GM21423 (cell line): ENCODE data around the gene WNK4.
"Not testable (repeated sequence)": the region's sequence is repeated elsewhere in the genome, so short reads cannot be mapped to it uniquely, and the experiment has no call there.

Experiments used
- ATAC-seq: cut with Tn5 transposase; IDR thresholded peaks from one replicate; pipeline ENCODE4 v1.9.1; 2021; ENCODE audit warnings: mild to moderate bottlenecking, moderate library complexity; ENCODE audit not compliant: unreplicated experiment

WNK4 gene

DNA sequence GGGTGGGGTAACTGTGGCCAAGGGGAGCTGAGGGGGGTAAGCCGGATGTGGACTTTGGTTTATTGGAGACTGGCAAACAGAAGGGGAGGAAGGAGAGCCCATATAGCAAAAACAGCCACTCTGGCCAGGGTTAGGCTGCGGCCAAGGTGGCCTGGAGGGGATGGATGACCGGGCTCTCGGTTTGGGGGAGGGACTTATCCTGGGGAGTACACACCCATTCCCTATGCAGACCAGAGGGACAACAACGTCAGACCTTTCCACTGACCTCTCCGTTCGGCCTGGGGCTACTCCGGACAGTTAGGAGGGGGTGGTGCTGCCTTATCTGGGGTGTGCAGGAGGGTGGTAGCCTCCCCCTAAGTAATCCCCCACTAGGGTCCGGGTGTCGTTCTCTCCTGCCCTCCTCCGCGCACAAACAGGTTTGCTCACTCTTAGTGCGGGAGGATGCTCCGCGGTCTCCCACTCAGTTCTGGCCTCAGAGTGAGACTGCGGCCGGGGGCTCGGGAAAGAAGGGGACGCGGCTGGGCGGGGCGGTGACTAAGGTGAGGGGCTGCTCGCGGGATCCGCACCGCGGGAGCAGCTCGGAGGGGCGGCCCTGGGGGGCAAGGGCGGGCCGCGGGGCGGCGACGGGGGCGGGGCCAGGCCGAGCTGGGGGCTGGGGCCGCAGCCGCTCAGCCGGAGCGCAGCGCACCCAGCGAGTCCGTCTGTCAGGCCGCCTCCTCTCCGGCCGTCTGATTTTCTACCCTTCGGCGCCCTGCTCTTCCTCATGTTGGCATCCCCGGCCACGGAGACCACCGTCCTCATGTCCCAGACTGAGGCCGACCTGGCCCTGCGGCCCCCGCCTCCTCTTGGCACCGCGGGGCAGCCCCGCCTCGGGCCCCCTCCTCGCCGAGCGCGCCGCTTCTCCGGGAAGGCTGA lies at the start of gene WNK4:
Gene WNK4, plus strand, starts transcription at position 675 of the 915 bp plus-strand sequence. Its CDS starts 89 bp downstream, at position 764.
- no peak for ATAC-seq

- no peak for ATAC-seq
Observed at GRCh38 chr17:42740699-42741098, 39.7 kb upstream of the WNK4 start.

- ATAC-seq = not testable (repeated sequence)
Observed at GRCh38 chr17:42742916-42743315, 37.5 kb upstream of the WNK4 start.

- ATAC-seq = no peak
Observed at GRCh38 chr17:42743595-42744282, 36.7 kb upstream of the WNK4 start.

GRCh38 chr17:42744283-42744805 lies 36.1 kb upstream of the WNK4 start:
- peak; percentile 52 for ATAC-seq

- peak; percentile 76 for ATAC-seq
Observed at GRCh38 chr17:42744806-42745617, 35.4 kb upstream of the WNK4 start, which contains the start of gene EZH1. EZH1 (minus strand) TSS chr17:42745040; CDS start chr17:42728941, 16,099 bp downstream.

GRCh38 chr17:42748202-42748907 lies 32.1 kb upstream of the WNK4 start:
- no peak for ATAC-seq

- ATAC-seq = no peak
Observed at GRCh38 chr17:42748908-42749798, 31.3 kb upstream of the WNK4 start.

DNA sequence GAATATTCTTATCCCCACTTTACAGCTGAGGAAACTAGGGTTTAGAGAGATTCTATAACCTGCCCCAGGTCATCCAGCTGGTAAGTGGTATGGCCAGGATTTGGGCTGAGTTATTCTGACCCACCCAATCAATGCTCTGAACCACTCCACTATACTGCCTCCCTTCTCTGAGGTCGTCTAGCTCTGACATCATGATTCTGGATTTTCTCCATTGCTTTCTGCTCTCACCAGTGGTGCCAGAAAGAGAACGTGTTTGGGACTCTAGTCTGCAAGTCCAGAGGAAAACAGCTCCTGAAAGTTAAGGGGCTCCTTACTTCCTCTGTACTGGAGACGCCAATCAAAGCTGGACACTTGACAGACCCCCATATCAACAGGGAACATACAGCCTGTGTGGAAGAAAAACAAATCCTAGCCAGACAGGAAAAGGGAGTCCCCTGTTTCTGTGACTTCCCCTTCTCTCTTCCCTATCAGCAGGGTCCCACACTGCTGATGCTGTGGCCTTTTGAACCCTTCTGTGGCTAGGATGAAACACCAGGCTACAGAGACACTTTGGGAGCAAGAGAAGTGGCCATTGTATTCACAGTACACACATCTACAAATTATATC lies 29.6 kb upstream of the WNK4 start:
- ATAC-seq = no peak

GRCh38 chr17:42751628-42752027 lies 28.8 kb upstream of the WNK4 start:
- ATAC-seq = no peak

- ATAC-seq = no peak
Observed at GRCh38 chr17:42754782-42755181, 25.6 kb upstream of the WNK4 start.

DNA sequence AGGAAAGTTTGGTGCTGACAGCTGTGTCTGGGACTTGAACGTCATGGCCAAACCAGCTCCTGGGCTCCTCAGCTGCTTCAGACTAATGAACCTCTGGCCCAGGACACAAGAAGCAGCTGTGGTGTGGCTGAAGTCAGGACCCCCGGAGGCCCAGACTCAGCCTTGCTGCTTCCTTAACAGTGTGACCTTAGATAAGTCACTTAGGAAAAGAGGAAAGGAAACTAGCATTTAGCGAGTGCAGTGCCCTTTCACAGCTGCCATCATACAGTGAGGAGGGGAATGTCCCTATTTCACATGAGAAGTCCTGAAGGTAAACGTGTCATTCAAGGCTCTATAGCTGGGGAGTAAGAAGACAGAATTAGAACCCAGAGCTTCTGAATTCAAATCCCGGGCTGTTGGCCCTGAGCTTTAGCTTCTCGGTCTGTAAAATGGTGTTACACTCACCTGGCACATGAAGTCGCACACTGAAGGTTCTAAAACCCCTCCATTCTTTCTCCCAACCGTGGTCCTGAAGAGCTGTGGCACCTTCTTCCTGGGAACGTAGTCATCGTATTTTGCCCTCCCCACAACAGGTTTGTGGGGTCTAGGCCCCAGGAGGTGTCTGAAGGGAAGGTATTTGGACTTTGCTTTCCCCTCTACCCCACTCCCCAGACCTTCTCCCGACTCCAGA lies 20.3 kb upstream of the WNK4 start:
- no peak for ATAC-seq

DNA sequence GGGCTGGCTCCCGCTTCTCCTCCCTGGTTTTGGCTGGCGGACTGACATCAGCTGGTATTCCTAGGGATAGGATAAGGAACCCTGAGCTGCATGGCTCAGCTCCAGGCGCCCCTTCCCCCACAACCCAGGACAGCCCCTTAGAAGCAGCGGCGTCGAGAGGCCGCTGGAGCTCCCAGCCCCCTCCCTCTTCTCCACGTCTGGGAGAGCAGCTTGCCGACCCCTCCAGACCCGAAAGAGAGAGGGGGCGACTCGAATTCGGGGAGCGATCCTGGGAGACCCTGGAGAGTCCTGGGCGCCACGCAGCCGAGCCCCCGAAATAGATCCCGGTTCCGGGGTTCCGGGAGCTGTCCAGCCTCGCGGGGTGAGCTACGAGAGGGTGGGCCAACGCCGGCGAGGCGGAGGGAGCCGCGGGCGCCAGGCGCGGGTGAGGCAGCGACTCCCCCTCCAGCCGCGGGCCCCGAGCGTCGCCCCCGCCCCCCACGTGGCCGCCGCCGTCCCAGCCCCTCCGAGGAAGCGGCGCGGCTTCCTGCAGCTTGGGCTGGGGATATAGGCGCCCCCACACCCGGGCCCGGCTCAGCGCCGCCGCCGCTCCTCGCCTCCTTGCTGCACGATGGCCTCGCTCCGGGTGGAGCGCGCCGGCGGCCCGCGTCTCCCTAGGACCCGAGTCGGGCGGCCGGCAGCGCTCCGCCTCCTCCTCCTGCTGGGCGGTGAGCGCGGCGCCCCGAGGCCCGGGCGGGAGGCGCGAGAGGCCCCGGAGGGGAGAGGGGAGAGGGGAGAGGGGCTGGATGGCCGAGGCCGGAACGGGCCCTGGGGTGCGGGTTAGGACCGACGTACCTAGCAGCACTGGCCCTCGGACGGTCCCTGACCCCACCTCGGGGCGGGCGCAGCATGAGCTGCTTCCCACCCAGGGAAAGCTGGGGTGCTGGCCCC lies 19.5 kb upstream of the WNK4 start, which contains the start of gene RAMP2:
Gene RAMP2, plus strand, starts transcription at position 576 of the 930 bp plus-strand sequence. Its CDS starts 35 bp downstream, at position 611.
- no peak for ATAC-seq

- ATAC-seq = no peak
Observed at GRCh38 chr17:42761638-42762037, 18.8 kb upstream of the WNK4 start.

DNA sequence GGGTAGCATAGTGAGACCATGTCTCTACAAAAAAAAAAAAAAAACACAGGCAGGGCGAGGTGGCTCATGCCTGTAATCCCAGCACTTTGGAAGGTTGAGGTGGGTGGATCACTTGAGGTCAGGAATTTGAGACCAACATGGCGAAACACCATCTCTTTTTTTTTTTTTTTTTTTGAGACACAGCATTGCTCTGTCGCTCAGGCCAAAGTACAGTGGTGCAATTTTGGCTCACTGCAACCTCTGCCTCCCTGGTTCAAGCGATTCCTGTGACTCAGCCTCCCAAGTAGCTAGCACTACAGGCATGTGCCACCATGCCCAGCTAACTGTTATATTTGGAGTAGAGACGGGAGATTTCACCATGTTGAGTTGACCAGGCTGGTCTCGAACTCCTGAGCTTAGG lies 14.3 kb upstream of the WNK4 start:
- no peak for ATAC-seq

DNA sequence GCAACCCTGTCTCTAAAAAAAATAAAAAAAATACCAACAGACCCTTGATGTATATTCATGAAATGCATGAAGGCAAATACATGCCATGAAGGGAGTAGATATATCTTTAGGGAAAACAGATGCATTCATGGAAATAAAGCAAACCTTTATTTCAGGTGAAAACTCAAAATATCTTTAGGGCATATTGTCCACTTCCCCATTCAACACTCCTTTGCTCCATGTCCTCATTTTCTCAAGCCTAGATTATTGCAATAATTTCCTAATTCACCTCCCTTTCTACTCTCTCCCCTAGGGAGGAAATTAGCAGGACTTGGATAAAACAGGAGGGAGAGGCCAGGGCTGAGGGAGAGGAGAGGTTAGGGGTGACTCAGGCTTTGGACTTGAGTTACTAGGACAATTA lies 12.9 kb upstream of the WNK4 start:
- no peak for ATAC-seq

- not testable (repeated sequence) for ATAC-seq
Observed at GRCh38 chr17:42768006-42768405, 12.4 kb upstream of the WNK4 start.
